DMS153 treated with DMSO at 0.1 percent for 48 hours (cell line): Measurements from ENCODE around the gene PPBP.
"Not testable (repeated sequence)": the region's sequence is repeated elsewhere in the genome, so short reads cannot be mapped to it uniquely, and the experiment has no call there.

Source experiments
- DNase-seq: peaks from one replicate; lab custom pipeline; 2025; ENCODE audit not compliant: unreplicated experiment; lab: John Stamatoyannopoulos, UW

PPBP gene

DNA sequence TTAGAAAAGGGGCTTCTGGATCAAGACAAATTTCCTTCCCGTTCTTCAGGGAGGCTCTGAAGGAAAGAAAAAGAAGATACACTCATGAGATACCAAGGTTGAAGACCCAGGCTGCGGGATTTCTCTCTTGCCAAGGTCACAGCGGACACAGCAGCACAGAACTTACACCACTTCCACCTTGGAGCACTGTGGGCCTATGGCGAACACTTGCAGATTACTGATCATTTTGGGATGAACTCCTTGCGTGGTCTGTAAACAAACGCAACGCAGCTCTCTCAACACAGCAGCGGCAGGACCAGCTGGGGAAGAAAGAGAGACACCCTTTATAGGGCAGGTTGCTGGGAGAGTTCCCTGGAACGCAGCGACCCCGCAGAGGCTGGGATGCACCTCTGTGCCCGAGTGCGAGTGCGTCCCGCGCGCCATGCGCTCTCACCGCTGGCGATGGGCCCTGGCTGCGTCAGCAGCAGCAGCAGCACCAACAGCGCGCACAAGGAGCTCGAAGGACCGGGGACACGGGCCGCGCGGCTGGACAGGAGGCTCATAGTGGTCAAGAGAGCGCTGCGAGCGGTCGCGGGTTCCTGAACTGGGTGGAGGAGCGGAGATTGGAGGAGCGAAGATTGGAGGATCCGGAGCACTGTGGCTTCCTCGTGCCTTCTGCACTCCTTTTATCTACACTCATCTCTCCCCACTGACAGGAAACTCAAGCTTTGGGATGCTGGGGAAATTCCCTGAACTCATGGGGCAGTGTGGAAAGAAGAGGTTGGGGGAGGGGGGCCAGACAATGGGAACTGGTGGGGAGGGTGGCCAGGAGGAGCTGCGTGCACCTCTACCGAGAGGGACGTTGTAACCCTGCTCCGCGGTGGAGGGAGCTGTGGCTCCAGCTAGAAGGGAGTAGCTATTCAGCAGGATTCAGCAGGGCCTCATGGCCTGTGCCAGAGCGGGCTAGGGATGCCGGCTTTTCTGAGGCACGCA is 10.3 kb upstream of the PPBP start, which contains the start of gene CXCL5:
Gene CXCL5, minus strand, starts transcription at position 638 of the 972 bp plus-strand sequence. Its CDS starts 96 bp downstream, at position 542.
- DNase-seq = no peak

DNA sequence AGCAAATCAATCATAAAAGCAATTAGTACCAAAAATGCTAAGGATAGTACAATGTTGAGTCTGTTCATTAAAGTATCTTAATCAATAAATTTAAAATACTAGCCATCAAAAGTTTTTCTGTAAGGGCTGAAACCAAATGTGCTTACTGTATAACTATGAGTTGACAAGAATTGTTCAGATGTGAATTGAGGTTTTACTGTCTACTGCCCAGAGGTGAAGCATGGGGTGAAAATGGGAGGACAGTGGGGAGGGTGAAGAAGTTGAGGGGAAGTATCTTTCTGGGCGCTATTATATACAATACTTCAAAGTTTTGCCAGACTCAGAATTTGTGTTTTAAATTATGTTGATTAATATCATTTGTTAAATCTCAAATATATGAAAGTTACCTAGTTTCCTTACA is 4.1 kb upstream of the PPBP start:
- DNase-seq = no peak

DNA sequence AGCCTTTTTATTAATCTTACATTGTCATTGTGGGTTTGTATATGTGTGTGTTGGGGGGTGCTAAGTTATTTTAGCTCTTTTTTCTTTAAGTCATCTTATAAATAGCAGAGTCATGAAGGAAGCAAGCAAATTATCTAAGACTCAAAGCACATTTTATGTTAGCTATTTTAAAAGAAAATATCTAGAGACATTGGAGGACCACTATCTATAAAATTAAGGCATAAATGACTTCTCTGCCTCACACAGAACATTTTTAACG is 3.7 kb upstream of the PPBP start:
- no peak for DNase-seq

DNA sequence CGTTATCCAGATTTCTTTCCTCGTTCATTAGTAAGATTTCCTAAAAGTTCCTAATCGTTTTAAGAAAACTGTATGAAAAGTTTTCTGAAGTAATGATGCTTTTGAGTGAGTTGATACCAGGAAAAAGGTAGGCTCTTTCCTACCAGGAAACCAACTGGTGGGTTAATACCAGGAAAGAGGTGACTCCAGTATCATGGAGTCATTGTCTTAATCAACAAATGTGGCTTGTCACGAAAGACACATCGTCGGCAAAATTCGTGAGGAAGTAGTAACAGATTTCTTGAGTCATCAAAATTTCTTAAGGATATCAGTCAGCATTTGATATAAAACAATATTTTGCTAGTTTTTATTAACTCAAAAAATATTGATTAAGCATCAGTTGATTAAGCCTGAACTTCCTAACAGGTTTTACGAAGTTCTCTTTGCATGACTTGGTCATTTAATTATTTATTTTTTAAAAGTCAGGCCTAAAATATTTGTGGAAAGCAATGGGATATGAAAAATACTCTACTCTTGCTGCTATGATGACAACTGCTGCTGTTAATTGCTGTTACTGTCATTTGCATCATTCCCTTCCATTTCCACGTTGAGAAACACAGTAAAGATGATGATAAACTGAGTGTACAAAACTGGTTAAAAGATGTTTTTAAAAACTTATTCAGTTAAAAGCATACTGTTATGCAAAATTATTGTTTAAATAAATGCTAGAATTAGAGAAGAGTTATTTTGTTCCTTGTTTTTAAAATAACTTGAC is 3.2 kb upstream of the PPBP start:
- DNase-seq = no peak

DNA sequence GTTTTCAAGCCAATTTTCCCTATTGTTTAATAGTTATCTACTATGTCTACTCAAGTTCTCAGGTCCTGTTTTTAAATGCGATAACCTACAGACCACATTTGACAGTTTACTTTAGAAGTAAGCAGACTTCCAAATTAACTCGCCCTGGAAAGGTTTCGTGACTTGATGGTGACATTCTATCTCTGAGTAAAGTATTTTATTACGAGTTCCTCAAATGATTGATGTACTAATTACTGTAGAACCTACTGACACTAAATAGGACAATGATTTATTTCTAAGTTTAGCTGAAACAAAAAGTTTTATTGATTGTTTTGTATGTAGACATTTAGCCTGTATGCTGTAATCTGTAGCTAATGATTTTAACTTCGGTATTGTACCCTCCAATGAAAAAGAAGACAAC is 1.9 kb upstream of the PPBP start:
- no peak for DNase-seq

DNA sequence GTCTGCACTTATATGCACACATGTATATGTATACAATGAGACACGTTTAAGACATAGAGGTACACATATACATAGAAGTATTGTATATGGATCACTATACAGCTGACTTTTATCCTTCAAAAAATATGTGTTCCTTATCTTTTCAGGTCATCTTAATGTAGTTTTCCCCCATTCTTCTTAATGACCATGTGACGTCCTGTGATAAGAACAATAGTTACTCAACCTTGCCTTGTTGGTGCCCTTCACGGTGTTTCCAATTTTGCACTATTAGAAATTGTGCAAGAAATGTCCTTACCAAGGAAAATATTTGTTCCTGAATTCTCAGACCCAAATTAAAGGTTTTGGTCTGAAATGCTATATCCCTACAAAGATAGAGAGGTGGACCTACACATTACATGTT is 1.0 kb upstream of the PPBP start:
- no peak for DNase-seq

DNA sequence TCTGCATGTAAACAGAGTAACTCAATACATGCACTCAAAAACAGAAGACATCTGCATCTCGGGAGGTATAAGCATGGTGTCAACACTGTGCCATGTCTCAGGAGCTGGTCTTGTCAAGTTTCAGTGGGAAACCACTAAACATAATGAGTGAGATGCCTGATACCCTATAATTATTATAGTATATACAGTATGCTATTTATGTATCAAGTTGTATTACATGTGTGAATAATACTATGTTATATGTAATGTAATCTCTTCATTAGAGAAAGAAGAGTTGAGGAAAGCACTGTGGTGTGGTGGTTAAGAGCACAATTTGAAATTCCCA is 2.5 kb downstream of the PPBP start:
- DNase-seq = no peak

DNA sequence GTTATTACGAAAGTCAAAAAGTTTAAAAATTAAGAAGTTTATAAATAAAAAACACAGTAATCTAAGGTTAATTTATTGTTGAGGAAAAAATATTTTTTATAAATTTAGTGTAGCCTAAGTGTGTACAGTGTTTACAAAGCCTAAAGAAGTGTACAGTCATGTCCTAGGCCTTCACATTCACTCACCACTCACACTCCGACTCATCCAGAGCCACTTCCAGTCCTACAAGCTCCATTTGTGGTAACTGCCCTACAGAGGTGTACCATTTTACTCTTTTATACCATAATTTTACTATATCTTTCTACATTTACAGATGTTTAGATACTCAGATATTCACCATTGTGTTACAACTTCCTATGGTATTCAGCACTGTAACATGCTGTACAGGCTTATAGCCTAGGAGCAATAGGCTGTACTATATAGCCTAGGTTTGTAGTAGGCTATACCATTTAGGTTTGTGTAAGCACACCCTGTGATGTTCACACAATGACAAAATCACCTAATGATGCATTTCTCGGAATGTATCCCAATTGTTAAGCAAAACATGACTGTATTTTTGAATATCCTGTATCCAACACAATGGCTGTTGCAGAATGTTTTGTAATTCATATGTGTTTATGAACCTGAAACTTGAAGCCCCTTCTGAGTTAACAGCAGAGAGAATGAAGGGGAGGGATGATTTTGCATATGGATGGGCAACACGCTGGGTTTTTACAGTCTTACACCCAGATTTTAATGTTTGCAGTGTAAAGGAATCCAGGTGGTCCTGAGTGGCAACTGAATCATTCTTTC is 3.1 kb downstream of the PPBP start:
- no peak for DNase-seq

DNA sequence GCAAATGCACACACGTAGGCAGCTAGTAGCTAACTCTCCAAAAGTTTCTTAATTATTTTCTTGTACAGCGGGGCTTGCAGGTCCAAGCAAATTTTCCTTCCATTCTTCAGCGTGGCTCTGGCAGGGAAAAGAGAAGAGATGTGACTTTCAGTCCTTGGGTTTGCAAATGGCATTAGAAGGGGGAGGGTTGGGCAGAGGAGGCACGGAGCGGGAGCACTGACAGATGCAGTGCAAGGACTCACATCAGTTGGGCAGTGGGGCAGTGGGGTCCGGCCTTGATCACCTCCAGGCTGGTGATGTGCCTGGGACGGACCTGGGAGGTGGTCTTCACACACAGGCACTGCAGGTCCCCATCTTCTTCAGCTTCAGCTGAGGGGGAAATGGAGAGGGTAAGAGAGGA is 6.8 kb downstream of the PPBP start:
- DNase-seq = not testable (repeated sequence)

DNA sequence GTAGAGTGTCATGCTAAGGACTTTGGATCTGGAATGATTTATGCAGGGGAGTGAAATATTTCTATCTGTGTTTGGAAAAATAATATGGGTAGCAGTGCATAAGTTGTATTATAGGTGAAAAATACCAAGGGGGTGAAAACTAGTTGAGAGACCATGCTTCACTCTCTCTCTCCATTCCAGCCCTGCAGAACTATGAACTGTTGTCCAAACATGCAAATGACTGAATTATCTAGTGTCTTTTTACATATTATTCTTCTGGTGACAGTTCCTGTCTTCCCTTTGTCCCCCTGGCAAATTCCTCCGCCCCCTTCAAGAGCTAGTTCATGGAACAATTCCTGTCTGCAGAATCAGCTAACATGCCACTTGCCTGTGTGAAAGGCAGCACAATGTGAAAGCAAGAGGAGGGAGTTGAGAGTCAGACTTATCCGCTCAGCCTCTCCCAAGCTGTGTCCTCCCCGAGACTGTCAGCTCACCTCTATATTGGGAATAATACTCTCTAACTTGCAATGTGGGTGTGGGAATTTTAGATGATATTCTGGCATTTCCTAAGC is 8.5 kb downstream of the PPBP start:
- DNase-seq = no peak

DNA sequence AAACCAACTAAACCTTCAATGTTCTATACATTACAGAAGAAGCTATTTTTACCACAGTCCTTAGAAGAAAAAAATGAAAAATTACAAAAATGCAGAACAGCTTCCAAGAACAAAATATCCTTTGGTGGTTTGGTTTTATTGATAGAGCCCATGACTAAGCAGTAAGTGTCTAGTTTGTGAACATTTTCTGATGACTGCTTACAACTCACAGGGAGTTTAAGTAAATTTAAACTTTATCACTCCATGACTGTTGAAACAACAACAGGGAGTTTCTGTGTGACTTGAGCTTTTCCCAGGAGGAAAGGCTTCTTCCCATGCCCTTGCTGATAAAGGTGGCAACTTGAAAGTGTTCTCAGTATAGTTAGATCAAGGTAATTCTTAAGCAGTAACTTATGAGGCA is 9.1 kb downstream of the PPBP start:
- DNase-seq = no peak

DNA sequence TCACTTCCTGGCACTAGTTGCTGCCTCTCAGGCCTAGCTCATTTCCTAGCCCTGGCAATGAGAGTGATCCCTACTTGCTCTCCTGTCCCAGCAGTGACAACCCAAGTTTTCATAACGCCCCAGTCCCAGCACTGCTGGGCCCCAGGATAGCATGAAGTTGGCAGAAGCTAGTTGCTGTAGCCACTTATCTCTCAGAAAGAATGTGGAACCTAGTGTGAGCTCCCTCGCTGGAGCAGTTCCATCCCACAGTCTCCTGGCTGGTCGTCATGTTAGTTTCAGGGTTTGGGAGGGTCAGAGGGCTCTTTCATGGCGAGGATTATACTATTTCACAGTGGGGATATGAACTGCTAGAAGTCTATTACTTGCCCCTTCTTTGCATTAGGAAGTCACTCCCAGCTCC is 11.3 kb downstream of the PPBP start:
- no peak for DNase-seq

DNA sequence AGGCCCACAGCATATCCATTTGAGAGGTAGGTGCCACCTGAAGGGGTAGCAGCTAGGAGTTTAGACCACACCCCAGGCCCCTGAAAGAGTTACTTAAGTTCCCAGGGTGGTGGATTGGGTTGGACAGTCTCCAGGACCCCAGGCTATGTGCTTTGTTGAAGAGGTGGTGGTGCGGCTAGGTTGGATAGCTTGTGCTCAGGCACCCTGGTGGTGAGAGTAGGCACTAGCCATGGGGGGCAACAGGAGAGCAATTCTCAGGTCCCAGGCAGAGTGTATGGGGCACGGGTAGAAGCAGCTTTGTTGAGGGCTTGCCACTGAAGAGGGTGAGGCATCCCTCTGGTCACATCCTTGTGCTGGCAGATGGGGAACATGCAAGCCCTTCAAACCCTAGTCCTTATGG is 11.8 kb downstream of the PPBP start:
- DNase-seq = no peak

DNA sequence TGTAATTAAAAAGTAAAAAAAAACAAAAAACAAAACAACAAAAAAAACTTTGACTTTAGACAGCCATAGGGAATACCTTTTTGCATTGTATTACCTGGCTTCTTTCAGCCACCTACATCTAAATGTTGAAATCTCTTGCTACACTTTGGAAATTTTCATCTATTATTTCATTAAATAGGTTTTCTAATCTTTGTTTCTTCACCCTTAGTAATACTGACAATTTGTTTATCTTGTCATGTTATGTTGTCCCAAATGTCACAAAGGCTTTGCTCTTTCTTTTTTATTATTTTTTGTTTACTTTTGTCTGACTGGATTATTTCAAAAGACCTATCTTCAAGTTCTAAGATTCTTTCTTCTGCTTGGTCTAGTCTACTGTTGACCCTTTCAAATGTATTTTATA is 13.6 kb downstream of the PPBP start:
- no peak for DNase-seq

DNA sequence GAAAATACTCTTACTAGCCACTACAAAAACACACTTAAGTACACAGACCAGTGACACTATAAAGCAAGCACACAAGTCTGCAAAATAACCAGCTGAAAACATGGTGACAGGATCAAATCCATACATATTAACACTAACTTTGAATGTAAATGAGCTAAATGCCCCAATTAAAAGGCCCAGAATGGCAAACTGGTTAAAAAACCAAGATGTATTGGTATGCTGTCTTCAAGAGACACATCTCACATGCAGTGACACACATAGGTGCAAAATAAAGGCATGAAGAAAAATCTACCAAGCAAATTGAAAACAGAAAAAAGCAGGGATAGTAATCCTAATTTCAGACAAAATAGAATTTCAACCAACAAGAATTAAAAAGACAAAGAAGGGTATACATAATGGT is 17.0 kb downstream of the PPBP start:
- DNase-seq = no peak

DNA sequence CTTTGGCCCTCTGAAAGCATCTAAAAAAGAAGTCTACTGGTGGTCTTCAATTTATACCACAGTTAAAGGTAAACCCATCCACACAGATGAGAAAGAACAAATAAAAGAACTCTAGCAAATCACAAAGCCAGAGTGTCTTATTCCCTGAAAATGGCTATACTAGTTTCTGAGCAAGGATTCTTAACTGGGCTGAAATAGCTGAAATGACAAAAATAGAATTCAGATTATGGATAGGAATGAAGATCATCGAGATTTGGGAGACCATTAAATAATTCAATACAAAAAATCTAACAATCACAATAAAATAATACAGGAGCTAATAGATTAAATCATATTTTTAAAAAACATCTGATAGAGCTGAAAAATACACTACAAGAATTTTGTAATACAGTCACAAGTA is 18.0 kb downstream of the PPBP start:
- DNase-seq = no peak

DNA sequence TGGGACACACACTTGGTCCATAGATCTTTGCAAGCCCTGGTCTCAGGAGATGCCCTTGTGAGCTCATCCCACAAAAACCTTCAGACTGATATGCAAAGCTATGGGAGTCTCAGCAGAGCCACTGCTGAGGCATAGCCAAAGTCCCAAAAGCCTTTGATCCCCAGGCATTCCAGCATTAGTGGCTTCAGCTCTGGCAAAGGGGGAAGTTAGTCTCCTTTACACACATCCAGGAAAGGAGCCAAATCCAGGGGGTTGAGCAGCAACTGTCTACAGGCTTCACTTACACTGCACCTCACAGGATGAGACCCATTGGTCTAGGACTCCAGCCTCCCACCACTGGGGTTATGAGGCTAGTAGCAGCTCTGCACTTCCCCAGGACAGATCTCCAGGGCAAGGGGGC is 20.1 kb downstream of the PPBP start:
- DNase-seq = no peak

DNA sequence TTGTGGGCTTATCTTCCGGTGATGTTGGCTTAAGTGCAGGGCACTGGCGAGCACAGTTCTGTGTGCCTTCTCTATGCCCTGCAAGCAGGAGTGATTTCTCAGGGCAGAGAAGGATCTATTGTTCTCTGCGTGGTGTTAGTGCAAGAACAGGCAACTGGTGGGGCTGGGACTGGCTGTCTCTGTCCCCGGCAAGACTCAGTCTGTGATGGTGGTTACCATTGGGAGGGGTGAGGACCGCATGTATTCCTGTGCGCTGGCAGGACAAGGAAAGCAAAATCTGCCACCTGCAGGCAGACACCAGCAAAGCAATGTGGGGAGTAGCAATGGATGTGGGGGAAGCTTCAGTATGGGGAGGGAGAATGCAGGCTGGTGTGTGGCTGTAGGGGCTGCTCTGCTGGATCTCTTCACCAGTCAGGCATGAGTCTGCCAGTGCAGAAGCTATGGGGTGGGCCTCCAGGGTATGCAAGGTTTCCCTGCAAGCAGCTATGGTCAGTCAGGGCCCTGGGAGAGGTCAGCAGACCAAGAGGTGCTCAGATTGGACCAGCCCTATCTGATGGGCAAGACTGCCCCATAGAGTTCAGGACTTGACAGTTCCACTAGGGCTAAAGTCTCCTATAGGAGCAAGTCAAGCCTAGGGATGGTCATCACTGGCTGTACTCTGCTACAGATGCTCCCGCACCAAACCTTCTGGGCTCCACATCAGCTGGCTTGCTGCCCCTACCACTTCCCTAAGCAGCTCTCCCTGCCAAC is 23.0 kb downstream of the PPBP start:
- no peak for DNase-seq

DNA sequence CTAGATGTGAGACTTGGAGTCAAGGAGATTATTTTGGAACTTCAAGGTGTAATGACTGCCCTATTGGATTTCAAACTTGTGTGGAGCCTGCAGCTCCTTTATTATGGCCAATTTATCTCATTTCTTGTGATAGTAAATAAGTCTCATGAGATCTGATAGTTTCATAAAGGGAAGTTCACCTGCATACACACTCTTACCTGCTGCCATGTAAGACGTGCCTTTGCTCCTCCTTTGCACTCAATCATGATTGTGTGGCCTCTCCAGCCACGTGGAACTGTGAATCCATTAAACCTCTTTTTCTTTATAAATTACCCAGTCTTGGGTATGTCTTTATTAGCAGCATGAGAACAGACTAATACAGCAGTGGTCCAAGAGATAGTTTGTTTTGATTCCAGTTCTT is 25.3 kb downstream of the PPBP start:
- DNase-seq = no peak

DNA sequence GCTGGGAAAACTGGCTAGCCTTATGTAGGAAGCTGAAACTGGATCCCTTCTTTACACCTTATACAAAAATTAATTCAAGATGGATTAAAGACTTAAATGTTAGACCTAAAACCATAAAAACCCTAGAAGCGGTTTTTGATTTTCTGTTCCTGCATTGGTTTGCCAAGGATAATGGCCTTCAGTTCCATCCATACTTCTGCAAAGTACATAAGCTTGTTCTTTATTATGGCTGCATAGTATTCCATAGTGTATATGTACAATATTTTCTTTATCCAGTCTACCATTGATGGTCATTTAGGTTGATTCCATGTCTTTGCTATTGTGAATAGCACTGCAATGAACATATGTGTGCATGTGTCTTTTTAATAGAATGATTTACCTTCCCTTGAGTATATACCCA is 28.9 kb downstream of the PPBP start:
- DNase-seq = not testable (repeated sequence)

DNA sequence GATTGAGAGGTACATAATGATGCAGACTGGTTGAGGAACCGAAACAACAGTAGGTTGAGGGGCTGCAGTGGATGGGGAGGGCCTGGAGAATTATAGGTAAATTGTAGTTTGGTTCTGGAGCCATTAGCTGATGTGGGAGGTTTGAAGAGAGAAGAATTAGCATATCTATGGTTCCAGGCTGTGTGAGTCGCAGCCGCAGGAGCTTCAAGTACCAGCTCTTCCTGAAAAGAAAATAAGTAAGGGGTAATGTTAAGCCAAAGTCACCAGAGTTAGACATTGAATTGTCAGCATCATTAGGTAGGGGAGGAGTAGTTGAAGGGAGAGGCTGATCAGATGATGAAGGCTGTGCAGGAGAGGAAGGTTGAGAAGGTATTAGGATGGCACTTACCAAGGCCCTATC is 35.6 kb downstream of the PPBP start:
- DNase-seq = no peak
